ENCODE data around the gene RHEX.

RHEX gene

DNA sequence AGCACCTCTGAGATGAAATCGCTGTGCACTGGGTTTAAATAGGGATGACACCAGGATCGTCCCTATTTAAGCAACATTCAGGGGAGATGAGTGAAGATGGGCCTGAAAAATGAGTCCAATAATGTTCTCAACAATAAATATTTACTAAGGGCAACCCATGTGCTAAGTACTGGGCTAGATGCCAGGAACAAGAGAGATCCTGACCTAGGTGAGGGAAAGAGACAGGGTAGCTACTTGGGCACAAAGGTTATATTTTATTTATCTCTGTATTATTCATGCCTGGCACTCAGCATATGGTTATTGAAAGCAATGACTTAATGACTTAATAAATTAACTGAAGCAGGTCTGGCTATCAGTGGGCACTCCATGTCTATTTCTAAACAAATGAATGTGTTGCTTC is 91.6 kb downstream of the RHEX start:
- DNase-seq (ENCODE audit: low read depth) = no peak
- no peak overlapping the region for H3K4me3 ChIP-seq (replicated peaks; ENCODE audit: low read depth, low read length)
- TF ChIP-seq, protein P1, sequence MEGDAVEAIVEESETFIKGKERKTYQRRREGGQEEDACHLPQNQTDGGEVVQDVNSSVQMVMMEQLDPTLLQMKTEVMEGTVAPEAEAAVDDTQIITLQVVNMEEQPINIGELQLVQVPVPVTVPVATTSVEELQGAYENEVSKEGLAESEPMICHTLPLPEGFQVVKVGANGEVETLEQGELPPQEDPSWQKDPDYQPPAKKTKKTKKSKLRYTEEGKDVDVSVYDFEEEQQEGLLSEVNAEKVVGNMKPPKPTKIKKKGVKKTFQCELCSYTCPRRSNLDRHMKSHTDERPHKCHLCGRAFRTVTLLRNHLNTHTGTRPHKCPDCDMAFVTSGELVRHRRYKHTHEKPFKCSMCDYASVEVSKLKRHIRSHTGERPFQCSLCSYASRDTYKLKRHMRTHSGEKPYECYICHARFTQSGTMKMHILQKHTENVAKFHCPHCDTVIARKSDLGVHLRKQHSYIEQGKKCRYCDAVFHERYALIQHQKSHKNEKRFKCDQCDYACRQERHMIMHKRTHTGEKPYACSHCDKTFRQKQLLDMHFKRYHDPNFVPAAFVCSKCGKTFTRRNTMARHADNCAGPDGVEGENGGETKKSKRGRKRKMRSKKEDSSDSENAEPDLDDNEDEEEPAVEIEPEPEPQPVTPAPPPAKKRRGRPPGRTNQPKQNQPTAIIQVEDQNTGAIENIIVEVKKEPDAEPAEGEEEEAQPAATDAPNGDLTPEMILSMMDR (IDR thresholded peaks at IDR 0.05; ENCODE audit: low read length, missing control alignments) = no peak

DNA sequence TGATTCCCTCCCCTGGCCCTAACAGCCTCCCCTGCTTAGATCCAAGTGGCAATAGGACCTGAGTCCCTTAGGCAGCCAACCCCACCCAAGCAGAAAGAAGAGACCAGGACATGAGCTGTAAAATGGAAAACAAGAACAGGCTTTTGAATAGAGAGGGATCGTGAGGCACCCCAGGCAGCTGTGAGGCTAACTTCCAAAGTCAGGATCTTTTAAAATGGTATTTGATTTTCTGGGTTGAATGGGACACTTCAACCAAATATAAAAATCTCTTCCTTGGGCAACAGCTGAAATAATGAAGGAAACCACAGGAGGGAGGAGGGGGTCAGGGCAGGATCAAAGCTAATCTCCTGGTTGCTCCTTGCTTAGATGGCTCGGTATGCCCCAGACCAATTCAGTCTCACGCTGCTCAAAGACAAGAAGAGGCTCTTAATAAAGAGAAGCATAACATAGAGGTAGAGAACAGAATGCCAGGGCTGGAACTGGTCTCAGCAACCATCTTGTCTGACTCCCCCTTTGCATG is 92.9 kb downstream of the RHEX start:
- TF ChIP-seq, protein P1 (IDR thresholded peaks at IDR 0.05; ENCODE audit: low read length, missing control alignments) = no peak
- no peak for DNase-seq (ENCODE audit: low read depth)
- no peak overlapping the region for H3K4me3 ChIP-seq (replicated peaks; ENCODE audit: low read depth, low read length)
